Peyer's patch (tissue), 4 donors: ENCODE measurements around the gene CYP8B1.

Experiments
- CTCF ChIP-seq, 6 experiments: fragments of 450-650 bp in 4 of 6; fragments of 200-600 bp in 2 of 6; sonication (generic) in 1 of 6; IDR thresholded peaks; one replicate each; pipeline ENCODE4 v1.5.1; 2017 to 2019; ENCODE audit warnings: antibody characterized with exemption in 6 of 6, mild to moderate bottlenecking in 3 of 6, moderate library complexity in 1 of 6
- POLR2A ChIP-seq, 2 donors: fragments of 450-650 bp; IDR thresholded peaks; one replicate each; pipeline ENCODE4 v1.5.1; 2017; ENCODE audit warnings: antibody characterized with exemption in 2 of 2, mild to moderate bottlenecking in 2 of 2, moderate library complexity in 2 of 2

- no peak for TF ChIP-seq CTCF (IDR thresholded peaks at IDR 0.05)
- TF ChIP-seq POLR2A (IDR thresholded peaks at IDR 0.05) = no peak
Observed at GRCh38 chr3:42829628-42830436, 45.8 kb downstream of the CYP8B1 start.
